Measurements from ENCODE around the gene THOC2.
"Not testable (repeated sequence)": the region's sequence is repeated elsewhere in the genome, so short reads cannot be mapped to it uniquely, and the experiment has no call there.

The THOC2 gene, protein sequence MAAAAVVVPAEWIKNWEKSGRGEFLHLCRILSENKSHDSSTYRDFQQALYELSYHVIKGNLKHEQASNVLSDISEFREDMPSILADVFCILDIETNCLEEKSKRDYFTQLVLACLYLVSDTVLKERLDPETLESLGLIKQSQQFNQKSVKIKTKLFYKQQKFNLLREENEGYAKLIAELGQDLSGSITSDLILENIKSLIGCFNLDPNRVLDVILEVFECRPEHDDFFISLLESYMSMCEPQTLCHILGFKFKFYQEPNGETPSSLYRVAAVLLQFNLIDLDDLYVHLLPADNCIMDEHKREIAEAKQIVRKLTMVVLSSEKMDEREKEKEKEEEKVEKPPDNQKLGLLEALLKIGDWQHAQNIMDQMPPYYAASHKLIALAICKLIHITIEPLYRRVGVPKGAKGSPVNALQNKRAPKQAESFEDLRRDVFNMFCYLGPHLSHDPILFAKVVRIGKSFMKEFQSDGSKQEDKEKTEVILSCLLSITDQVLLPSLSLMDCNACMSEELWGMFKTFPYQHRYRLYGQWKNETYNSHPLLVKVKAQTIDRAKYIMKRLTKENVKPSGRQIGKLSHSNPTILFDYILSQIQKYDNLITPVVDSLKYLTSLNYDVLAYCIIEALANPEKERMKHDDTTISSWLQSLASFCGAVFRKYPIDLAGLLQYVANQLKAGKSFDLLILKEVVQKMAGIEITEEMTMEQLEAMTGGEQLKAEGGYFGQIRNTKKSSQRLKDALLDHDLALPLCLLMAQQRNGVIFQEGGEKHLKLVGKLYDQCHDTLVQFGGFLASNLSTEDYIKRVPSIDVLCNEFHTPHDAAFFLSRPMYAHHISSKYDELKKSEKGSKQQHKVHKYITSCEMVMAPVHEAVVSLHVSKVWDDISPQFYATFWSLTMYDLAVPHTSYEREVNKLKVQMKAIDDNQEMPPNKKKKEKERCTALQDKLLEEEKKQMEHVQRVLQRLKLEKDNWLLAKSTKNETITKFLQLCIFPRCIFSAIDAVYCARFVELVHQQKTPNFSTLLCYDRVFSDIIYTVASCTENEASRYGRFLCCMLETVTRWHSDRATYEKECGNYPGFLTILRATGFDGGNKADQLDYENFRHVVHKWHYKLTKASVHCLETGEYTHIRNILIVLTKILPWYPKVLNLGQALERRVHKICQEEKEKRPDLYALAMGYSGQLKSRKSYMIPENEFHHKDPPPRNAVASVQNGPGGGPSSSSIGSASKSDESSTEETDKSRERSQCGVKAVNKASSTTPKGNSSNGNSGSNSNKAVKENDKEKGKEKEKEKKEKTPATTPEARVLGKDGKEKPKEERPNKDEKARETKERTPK (N-terminal part only)
- total RNA-seq, result 121 reads per million, percentile 86 among the genes with 10 or more reads in this experiment

DNA sequence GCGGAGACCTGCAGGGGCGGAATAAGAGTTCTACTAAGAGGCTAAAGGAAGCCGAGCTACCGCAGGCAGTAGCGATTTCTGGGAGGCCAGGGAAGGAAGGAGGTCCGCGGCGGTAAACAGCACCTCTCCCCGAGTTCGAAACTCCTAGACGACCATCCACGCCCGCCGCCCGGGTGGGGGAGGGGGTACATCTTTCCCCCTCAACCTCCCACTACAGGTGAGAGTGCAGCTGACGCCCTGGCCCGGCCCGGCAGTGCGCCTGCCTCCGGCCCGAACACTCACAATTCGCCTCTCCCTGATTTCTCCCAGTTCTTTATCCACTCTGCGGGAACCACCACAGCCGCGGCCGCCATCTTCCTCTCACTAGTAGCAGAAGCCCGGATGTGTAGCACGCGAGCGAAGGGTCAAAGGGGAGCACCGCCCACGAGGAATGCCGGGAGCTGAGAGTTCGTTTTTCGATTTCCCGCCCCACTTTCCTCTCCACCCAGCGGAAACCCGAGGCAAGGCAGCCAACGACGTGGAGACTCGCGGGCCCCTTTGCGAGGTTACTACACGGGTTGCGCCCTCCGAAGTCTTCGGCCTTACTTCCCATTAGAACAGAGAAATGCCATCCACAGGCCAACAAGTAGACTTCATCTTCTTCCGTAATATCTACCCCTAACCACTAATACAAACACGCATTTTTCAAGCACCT lies at the start of gene THOC2:
TSS of gene THOC2 (minus strand) at position 383 of the 694 bp plus-strand sequence. CDS start at position 353, 30 bp downstream.
- DNase-seq, result peak; percentile 71

DNA sequence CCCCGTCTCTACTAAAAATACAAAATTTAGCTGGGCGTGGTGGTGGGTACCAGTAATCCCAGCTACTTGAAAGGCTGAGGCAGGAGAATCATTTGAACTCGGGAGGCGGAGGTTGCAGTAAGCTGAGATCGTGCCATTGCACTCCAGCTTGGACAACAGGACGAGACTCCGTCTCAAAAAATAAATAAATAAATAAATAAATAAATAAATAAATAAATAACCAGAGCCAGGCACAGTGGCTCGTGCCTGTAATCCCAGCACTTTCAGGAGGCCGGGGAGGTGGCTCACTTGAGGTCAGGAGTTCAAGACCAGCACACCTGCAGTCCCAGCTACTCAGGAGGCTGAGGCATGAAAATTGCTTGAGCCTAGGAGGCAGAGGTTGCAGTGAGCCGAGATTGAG lies 48.9 kb upstream of the THOC2 start:
- not testable (repeated sequence) for DNase-seq

DNA sequence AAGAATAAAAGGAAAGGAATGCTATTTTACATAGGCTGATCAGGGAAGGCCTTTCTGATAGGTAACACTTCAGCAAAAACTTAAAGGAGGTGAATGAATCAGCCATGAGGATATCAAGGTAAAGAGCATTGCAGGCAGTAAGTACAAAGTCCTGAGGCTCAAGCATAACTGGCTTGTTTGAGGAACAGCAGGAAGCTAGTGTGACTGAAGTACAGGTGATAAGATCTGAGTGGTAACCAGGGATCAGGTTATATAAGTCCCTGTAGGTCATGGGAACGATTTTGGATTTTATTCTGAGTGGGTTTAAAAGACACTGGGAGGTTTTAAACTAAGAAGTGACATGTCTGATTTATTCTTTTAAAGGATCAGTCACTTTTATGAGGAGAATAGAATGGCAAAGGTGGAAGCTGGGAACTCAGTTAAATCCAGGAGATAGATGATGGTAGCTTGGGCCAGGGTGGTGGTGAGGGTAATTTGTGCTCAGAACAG lies 47.1 kb upstream of the THOC2 start:
- no peak for DNase-seq

DNA sequence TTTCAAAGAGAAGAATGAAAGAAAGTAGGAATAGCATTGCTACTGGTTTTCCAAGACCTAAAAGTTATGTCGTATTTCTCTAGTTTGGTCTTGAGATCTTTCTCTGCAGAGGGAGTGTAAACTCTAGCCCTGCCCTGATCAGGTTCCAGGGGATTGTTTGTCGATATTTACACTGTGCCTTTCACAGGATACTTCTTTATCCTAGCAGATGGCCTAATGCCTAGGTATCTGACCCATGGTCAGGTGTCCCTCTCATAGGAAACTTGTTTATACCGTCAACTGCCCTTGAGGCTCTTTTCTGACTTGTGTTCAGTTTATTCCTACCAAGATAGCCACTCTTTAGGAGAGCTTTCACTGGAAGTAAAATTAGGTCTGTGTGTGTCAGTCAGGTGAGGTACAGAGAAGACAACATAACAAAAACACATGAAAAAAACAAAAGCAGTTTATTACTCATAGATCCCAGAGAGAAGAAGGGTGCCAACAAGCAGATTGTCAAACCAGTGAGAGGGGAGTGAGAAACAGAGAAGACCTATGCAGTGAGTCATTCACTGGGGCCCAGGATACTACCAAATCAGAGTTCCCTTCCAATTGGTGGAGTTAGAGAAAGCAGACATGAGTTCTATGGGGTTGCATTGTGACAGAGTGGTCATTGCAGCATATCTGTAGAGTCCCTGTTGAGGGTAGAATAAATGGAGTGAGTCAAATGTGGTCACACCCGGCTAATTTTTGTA lies 40.6 kb upstream of the THOC2 start:
- DNase-seq, result no peak

DNA sequence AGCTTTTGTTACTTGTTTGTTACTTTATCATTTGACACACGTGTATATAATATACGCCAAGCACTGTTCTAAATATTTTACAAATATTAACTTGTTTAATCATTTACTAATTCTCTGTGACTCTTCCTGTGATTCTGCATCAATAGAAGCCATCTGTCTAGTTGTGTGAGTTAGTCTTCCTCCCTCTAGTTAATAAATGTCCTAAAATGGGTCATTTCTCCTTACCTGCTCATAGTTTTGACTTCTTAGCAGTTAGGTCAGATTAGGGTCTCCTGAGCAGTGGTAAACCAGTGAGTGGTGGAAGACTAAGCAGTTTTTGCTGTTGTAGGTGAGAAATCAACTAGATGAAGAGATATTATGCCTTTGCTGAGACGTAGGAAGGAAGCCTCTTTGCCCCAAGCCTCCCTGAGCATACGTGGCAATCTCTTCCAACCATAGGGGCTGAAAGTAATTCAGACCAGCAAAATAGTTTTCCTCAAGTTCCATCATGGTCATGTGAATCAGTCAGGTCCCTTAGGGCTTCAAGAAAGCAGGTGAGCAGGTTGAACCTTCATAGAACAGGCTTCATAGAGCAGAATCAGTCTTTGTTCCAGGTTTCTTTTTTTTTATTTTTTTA lies 38.7 kb upstream of the THOC2 start:
- DNase-seq, result no peak

DNA sequence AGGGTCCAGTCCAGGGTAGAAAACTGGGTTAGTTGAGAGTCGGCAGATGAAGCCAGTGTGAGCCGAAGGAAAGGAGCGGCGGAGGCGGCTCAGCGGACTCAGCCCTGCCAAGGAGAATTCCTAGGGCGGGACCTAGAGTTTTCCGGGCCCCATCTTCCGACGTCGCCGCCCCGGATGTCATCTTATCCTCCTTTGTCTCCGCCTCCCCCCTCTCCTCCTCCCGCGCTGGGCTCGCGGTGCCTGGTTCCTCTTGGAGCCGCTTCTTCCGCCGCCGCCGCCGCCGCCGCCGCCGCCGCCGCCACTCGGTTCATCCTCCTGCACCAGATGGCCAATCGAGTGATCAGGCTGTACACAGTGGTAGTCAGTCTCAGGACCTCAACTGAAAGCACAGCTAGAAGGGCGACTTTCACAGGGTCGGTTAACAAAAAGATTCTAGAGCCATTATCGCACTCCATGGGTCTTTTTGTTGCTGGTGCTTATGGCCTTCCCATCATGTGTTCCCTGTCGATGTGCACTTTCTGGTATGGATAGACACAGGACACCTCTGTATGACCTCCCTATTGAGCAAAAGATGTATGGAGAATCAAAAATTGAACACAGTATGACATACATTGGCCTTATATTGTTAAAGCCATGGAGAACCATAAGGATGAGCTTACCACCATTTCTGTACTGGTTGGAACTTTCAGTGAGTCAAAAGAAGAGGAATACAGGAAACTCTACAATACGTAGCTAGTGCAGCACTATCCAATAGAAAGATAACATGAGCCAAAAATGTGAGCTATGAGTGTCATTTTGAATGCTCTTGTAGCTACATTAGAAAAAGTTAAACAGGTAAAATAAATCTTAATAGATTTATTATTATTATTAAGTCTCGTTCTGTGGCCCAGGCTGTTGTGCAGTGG lies 32.4 kb upstream of the THOC2 start:
- DNase-seq, result peak; percentile 21

DNA sequence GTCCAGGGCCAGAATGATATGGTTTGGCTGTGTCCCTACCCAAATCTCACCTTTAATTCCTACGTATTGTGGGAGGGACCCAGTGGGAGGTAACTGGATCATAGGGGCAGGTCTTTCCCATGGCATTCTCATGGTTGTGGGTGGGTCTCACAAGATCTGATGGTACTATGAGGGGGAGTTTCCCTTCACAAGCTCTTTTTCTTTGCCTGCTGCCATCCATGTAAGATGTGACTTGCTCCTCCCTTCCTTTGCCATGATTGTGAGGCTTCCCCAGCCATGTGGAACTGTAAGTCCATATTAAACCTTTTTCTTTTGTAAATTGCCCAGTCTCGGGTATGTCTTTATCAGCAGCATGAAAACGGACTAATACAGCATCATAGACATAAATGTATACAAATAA lies 27.0 kb upstream of the THOC2 start:
- DNase-seq, result not testable (repeated sequence)

DNA sequence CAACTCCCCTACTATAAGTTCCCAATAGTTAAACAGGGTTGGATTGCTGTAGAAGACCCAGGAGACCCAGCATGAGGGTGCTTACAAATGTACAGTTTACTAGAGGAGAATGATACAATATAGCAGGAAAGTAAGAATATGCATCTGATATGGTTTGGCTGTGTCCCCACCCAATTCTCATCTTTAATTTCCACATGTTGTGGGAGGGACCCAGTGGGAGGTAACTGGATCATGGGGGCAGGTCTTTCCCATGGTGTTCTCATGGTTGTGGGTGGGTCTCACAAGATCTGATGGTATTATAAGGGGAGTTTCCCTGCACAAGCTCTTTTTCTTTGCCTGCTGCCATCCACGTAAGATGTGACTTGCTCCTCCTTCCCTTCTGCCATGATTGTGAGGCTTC lies 24.9 kb upstream of the THOC2 start:
- not testable (repeated sequence) for DNase-seq

DNA sequence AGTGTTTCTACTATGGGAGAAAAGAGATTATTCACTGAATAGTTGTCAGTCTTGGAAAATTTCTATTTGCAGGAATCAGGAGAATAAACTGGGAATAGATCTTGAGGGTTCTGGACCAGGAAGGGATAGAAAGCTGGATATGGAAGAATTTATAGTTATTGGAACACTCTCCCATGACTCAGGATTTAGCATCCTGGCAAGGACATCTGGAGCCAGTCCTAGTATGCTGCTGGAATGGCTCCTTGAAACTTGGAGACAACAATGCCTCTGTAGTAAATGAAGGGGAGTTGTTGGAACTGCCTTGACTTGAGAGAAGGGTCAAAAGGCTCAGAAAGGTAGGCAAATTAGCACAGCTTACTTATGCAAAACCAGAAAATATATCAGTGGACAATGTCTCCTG lies 23.5 kb upstream of the THOC2 start:
- no peak for DNase-seq

DNA sequence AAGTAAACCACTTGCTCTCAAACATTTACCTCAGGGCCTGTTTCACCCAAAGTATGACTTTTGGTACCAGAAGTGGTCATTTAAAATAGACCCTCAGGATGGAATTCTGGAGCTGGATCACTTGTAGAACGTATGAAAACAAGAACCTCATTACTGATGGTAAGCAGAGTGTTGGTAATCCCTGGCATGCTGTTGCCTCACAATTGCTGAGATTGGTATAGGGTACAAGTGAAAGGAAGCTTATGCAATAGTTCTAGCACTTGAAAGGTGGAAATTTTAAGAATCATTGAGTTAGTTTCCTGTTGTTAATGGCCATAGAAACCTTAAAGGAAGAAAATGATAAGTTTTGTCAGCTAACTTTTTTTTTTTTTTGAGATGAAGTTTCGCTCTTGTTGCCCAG lies 22.3 kb upstream of the THOC2 start:
- DNase-seq, result no peak

DNA sequence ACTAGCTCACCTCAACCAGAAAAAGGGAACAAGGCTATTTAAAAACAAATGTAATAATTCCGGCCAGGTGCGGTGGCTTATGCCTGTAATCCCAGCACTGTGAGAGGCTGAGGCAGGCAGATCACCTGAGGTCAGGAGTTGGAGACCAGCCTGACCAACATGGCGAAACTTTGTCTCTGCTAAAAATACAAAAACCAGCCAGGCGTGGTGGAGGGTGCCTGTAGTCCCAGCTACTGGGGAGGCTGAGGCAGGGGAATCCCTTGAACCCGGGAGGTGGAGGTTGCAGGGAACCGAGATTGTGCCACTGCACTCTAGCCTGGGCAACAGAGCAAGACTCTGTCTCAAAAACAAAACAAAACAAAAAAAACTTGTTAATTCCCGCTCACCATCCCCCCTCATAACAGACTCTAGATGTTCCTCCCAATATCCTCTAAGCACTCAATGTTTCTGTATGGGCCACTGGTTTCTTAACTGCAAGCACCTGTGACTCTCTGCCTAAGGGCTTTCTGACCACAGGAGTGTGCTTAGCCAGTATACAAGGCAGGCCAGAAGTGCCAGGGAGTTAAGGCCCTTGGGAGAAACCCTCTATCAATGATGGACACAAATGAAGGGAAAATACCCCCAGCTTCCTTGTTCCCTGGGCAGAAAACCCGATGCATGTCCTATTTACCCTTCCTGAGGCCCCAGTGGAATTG lies 21.0 kb upstream of the THOC2 start:
- no peak for DNase-seq

DNA sequence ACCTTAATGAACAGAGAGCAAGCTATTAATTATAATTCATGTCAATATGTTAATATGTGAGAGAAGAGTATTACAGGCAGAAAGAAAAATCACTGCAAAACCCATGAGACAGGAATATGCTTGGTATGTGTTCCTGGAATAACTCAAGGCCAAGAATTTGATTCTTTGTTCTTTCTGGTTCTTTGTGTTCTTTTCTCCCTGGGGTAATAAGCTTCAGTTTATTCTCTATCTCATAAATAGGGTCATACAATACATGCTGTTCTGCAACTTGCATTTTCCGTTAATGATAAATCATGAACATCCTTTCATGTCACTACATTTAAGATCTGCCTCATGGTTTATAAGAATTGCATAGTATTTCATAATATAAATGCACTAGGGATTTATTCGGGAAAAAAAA lies 16.8 kb upstream of the THOC2 start:
- no peak for DNase-seq

DNA sequence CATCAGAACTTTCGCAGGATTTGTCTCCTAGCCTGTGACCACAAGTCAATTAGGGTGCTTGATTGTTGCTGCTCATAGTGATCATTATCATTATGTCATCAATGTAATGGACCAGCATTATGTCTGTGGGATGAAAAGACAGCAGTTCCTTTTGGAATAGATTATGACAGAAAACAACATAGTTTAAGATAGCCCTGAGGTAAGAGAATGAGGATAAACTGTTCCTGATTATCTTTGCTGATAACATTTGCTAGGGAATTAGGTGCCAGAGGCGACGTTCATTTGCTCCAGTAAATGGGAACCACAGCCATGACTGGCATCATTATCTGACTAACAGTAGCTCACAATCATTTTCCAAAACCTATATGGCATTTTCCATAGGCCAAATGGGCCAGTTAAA lies 12.7 kb upstream of the THOC2 start:
- DNase-seq, result no peak

DNA sequence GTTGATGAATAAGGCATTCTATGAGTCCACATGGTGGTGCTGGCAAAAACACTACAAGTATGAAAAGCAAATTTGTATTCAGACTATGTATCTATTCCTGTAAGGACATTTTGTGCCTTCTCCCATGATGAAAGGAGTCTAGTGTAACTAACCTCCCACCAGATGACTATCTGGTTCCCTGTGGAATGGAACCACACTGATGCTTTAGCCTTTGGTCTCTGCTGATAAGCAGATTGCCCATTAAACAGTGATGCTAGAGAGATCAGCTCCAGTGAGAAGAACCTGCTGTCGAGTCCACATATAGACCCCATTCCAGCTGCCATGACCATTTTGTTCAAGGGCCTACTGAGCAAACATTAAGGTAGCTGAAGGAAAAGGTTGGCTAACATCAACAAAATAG lies 10.5 kb upstream of the THOC2 start:
- DNase-seq, result no peak

DNA sequence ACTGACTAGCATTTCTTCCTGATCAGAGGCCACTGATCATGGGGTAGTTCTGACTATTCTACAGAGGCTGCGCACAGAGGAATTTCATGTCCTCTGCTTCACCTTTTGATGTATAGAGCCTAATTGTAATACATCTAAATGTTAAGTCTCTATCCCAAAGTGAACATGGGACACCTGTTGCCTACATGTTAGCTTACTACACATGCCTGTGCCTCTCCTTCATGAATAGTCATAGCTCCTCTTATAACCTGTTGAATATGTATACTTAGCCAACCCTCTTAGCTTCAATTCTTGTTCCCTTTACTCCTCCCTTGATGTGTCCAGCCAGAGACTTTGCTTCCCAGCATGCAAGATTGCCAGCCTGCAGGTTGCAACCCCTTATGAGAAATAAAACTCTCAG lies 9.6 kb upstream of the THOC2 start:
- DNase-seq, result no peak

DNA sequence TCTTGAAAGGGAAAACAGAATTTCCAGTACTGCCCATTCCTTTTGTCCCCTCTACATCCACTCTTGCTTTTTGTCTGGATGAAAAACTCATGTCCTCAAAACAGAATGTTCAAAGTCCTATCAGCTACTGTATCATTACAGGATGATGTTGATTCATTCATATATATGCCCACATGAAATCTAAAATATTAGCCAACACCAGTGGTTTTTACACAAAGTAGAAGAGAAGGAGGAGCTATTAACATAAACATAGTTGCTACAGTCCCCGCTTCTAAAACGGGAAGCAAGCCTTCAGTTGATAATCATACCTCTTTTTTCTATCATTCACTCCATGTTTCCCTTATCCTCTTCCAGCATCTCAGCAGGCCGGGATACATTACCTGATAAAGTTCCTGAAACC lies 7.7 kb upstream of the THOC2 start:
- no peak for DNase-seq

DNA sequence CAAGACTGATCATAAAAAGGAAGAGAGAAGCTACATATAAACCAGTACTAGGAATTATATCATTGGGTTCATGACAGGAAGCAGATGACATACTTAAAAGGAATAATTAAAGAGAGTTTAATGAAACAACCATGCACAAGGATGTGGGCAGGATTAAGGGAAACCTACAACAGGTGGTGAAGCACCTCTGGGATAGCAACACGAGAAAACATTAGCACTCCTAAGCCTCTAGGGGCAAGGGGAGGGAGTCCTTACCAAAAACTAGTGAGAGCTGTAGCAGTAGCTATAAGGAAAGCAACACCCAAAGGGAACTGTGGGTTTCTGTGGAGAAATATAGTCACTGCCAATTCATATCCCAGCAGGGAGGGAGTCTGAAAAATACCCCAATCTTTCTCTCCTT lies 7.2 kb upstream of the THOC2 start:
- DNase-seq, result no peak

DNA sequence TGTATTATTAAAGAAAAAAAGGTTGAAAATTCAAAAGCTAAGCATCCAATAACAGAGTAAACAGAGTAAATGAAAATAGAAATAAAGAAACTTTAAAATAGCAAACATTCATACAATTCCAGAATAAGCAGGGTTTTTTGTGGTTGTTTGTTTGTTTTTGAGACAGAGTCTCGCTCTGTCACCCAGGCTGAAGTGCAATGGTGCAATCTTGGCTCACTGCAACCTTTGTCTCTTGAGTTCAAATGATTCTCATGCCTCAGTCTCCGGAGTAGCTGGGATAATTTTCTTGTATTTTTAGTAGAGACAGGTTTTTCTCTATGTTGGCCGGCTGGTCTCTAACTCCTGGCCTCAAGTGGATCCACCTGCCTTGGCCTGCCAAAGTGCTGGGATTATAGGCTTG lies 6.6 kb upstream of the THOC2 start:
- no peak for DNase-seq

DNA sequence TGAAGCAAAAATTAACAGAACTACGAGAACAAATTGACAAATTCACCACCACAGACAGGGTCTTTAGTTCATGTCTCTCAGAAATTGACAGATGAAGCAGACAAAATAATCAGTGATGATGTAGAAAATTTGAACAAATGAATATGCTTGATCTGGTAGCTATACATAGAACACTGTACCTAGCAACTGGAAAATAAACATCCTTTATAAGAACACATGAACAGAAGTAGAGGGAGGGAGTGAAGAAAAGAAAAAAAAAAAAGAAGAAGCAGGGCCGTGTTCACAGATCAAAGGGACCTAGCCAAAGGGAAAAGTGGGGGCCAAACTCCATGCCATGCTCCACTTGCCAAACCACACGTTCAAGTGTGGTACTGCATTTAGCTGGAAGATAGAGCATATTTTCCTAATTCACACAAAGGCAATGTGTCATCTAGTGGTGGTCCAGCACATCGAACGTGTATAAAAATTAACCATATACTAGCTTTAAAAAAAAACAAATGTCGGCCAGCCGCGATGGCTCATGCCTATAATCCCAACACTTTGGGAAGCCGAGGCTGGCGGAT lies 5.6 kb upstream of the THOC2 start:
- DNase-seq, result no peak

All from effector CD4-positive, alpha-beta T cell (primary cell).